MCF 10A (cell line): ENCODE results near the gene SHISA8. TPM values are rescaled to one million over a fixed set of nuclear protein-coding genes. Genes with fewer than 3 reads are reported as not detected.

ENCODE experiments used
- BruUV-seq: library from RNA; stranded (reverse); fragments of 400-500 nt; replicated peaks from 2 replicates; lab custom pipeline; 2021; lab: Mats Ljungman, UMichigan
- CTCF ChIA-PET: fragments of 300-600 bp; sonication (Branson Sonifier 250); formaldehyde crosslinking; extraction: SDS; loops from one replicate; lab custom pipeline; 2021; ENCODE audit warnings: antibody characterized with exemption, inconsistent platforms; lab: Yijun Ruan, JAX
- POLR2A ChIA-PET: fragments of 300-600, 350-650 bp; sonication (Branson Sonifier 250); formaldehyde crosslinking; extraction: SDS; loops from one replicate; lab custom pipeline; 2020; ENCODE audit warnings: antibody characterized with exemption, inconsistent platforms; lab: Yijun Ruan, JAX
- DNase-seq: peaks from one replicate; pipeline ENCODE4 v3.0.0-alpha.2; 2018; ENCODE audit not compliant: unreplicated experiment
- H3K27ac Mint-ChIP-seq: one replicate; pipeline ENCODE4 v1.8.0; 2022; ENCODE audit warnings: mild to moderate bottlenecking, low read depth, mixed read lengths; ENCODE audit not compliant: unreplicated experiment
- H3K27me3 Mint-ChIP-seq: one replicate; pipeline ENCODE4 v1.8.0; 2022; ENCODE audit warnings: mixed read lengths; ENCODE audit not compliant: insufficient read depth, unreplicated experiment
- H3K36me3 Mint-ChIP-seq: one replicate; pipeline ENCODE4 v1.8.0; 2022; ENCODE audit warnings: mild to moderate bottlenecking, moderate library complexity, mixed read lengths; ENCODE audit not compliant: insufficient read depth, unreplicated experiment
- H3K4me1 Mint-ChIP-seq: one replicate; pipeline ENCODE4 v1.8.0; 2022; ENCODE audit warnings: mixed read lengths; ENCODE audit not compliant: insufficient read depth, unreplicated experiment
- H3K4me3 Mint-ChIP-seq: one replicate; pipeline ENCODE4 v1.8.0; 2022; ENCODE audit warnings: mild to moderate bottlenecking, moderate library complexity, mixed read lengths; ENCODE audit not compliant: unreplicated experiment
- H3K9me3 Mint-ChIP-seq: one replicate; pipeline ENCODE4 v1.8.0; 2022; ENCODE audit warnings: mixed read lengths; ENCODE audit not compliant: unreplicated experiment
- CTCF ChIP-seq: fragments of 200-600 bp; IDR thresholded peaks from one replicate; pipeline ENCODE4 v1.8.0; 2022; ENCODE audit warnings: antibody characterized with exemption, mild to moderate bottlenecking; ENCODE audit not compliant: unreplicated experiment
- intact Hi-C: fragments of 100-400 bp; cut with micrococcal nuclease; formaldehyde crosslinking; loops from 2 replicates; pipeline ENCODE4 v1.14.1; 2022
- total RNA-seq: library from RNA; stranded (reverse); gene quantifications from 2 replicates; pipeline ENCODE4 v1.2.3, GENCODE V29; 2022

The SHISA8 gene
- total RNA-seq, 1 experiment from 2014 or later = not detected

- H3K4me1 Mint-ChIP-seq = no peaks in the 10 kb centered on the region
- no peak for TF ChIP-seq CTCF
- intact Hi-C loops = no loop called here
- CTCF ChIA-PET = no interaction called here
- POLR2A ChIA-PET = no interaction called here
- no TSS peak for BruUV-seq
- H3K4me3 Mint-ChIP-seq = no peak overlapping the region
- peaks cover 11% of the 10 kb centered on the region for H3K27me3 Mint-ChIP-seq
- DNase-seq = no peak
- H3K9me3 Mint-ChIP-seq = no peaks in the 10 kb centered on the region
- no peaks in the 10 kb centered on the region for H3K36me3 Mint-ChIP-seq
- no peak overlapping the region for H3K27ac Mint-ChIP-seq
Observed at GRCh38 chr22:41928593-41929417, 13.9 kb upstream of the SHISA8 start.

- Mint-ChIP-seq H3K36me3 (no peaks in the 10 kb centered on the region), H3K9me3 (no peaks in the 10 kb centered on the region), H3K4me1 (no peaks in the 10 kb centered on the region), H3K4me3 (no peak overlapping the region), H3K27ac (no peak overlapping the region), H3K27me3 (peaks cover 11% of the 10 kb centered on the region)
- CTCF ChIA-PET = interaction anchor here (1.4 kb wide), 1 partner anchor 16 kb away, joined by 4 read pairs; no protein-coding TSS in a partner anchor
- POLR2A ChIA-PET = no interaction called here
- DNase-seq = no peak
- BruUV-seq = no TSS peak
- no peak for TF ChIP-seq CTCF
- intact Hi-C loops = no loop called here
Observed at GRCh38 chr22:41927813-41928212, 12.9 kb upstream of the SHISA8 start.

GRCh38 chr22:41925783-41926460 is 11.0 kb upstream of the SHISA8 start:
- peak; percentile 37 for DNase-seq
- BruUV-seq = no TSS peak
- no peaks in the 10 kb centered on the region for H3K36me3 Mint-ChIP-seq
- ChIA-PET POLR2A (interaction anchor here (0.5 to 0.8 kb wide), 2 partner anchors 11 to 218 kb away, joined by 3 to 4 read pairs; no protein-coding TSS in a partner anchor), CTCF (interaction anchor here (0.7 to 1.7 kb wide), 6 partner anchors 12 to 603 kb away, joined by 3 to 6 read pairs (median 4); no protein-coding TSS in a partner anchor)
- H3K27me3 Mint-ChIP-seq = peaks cover 11% of the 10 kb centered on the region
- H3K4me1 Mint-ChIP-seq = no peaks in the 10 kb centered on the region
- intact Hi-C loops = no loop called here
- TF ChIP-seq CTCF = peak; percentile 60
- H3K27ac Mint-ChIP-seq = no peak overlapping the region
- H3K4me3 Mint-ChIP-seq = no peak overlapping the region
- no peaks in the 10 kb centered on the region for H3K9me3 Mint-ChIP-seq
